GM18907 (cell line): ENCODE results near the gene CHMP4B.

Experiments used
- ATAC-seq: cut with Tn5 transposase; IDR thresholded peaks from one replicate; pipeline ENCODE4 v1.9.1; 2021; ENCODE audit warnings: mild to moderate bottlenecking, moderate library complexity; ENCODE audit not compliant: unreplicated experiment

Gene CHMP4B

GRCh38 chr20:33890557-33890956 lies 79.4 kb downstream of the CHMP4B start:
- no peak for ATAC-seq

- no peak for ATAC-seq
Observed at GRCh38 chr20:33893314-33893713, 82.2 kb downstream of the CHMP4B start.

GRCh38 chr20:33894798-33895197 lies 83.7 kb downstream of the CHMP4B start:
- ATAC-seq = no peak

GRCh38 chr20:33896509-33896908 lies 85.4 kb downstream of the CHMP4B start:
- no peak for ATAC-seq

GRCh38 chr20:33897313-33897912 lies 86.3 kb downstream of the CHMP4B start:
- ATAC-seq = no peak

GRCh38 chr20:33899106-33899505 lies 88.0 kb downstream of the CHMP4B start:
- no peak for ATAC-seq

- no peak for ATAC-seq
Observed at GRCh38 chr20:33900521-33901131, 89.5 kb downstream of the CHMP4B start.

GRCh38 chr20:33901132-33901523 lies 90.0 kb downstream of the CHMP4B start:
- no peak for ATAC-seq

GRCh38 chr20:33902011-33902410 lies 90.9 kb downstream of the CHMP4B start:
- no peak for ATAC-seq
